ENCODE results near the gene MACF1.
"Not testable (repeated sequence)": the region's sequence is repeated elsewhere in the genome, so short reads cannot be mapped to it uniquely, and the experiment has no call there.

Gene MACF1

DNA sequence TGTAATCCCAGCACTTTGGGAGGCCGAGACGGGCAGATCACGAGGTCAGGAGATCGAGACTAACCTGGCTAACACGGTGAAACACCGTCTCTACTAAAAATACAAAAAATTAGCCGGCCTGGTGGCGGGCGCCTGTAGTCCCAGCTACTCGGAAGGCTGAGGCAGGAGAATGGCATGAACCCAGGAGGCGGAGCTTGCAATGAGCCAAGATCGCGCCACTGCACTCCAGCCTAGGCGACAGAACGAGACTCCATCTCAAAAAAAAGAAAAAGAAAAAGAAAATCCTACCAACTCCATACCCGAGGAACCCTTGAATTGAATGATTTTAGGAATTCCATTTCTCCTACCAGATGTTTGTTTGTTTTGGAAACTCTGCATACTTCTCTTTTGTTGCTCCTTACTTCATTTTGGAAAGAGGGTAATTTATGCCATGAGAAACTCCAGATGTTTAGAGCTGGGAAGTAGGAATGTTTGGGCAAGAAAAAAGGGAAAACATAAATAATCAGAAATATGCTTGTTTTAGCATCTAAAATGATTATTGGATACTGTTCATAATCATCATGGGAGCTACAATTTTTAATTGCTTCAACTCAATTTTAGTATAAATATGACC is 262.7 kb downstream of the MACF1 start:
- DNase-seq (ENCODE audit: low spot score), result not testable (repeated sequence)

- no peak for DNase-seq (ENCODE audit: low spot score)
These were observed 264.7 kb downstream of the MACF1 start for GRCh38 chr1:39469150-39469549.

DNA sequence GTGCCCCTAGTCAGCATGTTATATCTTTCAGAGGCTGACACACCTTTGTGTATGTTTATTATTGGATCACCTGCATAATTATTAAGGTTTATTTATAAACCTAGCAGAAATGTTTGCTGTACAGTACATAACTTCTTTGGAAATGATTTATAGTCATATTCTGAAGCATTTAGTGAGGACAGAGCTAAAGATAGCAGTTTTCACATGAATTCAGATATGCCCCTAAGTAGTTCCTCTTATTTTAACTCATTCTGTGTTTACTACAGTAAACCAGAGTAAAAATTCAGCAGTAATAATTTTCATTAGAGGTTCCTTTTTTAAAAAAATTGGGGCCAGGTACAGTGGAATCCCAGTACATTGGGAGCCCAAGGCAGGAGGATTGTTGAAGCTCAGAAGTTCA is 265.5 kb downstream of the MACF1 start:
- no peak for DNase-seq (ENCODE audit: low spot score)

- DNase-seq (ENCODE audit: low spot score), result no peak
These were observed 268.3 kb downstream of the MACF1 start for GRCh38 chr1:39472826-39473225.

DNA sequence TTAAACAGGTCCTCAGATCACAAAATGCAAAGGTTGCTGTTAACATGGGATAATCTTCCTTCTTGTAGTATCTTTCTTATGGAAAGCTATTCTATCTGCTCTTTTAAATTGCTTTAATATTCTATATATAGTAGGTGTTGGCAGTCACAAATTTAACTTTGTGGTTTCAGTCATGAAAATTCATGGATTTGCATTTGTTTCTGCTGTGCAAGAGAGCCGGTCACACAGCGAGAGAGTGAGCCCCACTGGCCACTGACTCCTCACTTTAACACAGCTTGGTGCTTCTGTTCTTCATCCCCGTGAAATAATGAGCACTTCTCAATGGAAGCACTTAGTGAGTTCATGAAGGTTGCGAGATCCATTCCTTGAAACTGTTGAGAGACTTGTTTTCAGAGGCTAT is 268.8 kb downstream of the MACF1 start:
- DNase-seq (ENCODE audit: low spot score), result no peak

DNA sequence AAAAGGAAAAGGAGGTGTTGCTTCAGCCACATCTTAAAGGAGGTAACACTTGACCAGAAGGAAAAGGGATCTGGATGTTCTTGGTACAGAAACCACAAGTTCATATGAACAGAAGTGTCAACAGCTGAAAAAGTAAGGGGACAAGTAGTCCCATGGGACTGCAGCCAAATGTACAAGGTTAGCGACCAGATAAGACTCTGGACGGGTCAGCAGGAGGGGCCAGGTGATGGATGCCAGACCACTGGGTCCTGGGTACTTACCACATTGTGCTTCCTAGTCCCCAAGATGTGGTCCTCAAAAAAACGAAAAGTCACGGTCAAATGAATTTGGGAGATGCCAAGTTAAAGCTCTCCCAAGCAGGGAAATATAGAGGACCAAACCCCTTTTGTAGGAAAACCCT is 270.3 kb downstream of the MACF1 start:
- no peak for DNase-seq (ENCODE audit: low spot score)

- DNase-seq (ENCODE audit: low spot score), result not testable (repeated sequence)
These were observed 271.1 kb downstream of the MACF1 start for GRCh38 chr1:39475551-39475950.

GRCh38 chr1:39478126-39478915 is 273.8 kb downstream of the MACF1 start:
- DNase-seq (ENCODE audit: low spot score), result no peak

- DNase-seq (ENCODE audit: low spot score), result no peak
These were observed 276.8 kb downstream of the MACF1 start for GRCh38 chr1:39481289-39481688.

DNA sequence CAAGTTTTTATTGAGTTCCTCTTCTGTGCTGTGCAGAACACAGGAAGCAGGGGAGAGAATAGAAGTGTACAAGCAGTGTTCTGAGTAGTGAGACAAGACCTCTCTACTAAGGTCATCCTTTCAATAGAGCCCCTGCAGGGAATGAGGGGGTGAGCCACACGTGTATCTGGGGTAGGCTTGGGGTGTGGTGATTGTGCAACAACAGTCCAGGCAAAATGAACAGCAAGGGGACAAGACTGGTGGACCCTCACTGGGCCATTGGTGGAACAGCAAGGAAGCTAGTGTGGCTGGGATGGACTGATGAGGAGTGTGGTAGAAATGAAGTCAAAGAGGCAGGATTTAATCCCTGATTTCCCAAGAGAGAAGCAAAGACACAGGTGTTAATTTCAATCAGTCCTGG is 278.8 kb downstream of the MACF1 start:
- no peak for DNase-seq (ENCODE audit: low spot score)

DNA sequence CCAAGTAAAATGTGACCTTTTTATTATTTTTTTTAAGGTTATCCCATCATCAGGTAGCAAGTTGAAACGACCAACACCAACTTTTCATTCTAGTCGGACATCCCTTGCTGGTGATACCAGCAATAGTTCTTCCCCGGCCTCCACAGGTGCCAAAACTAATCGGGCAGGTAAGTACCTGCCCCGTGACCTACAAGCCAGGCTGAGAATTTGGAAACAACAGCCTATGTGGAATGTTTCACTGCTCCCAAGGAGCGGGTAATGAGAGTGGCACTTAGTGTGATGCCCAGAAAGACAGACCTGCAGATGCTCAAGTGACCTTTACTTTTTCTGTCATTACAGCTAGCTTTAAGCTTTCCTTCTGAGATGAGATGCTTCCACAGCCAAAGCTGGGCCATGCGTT is 280.1 kb downstream of the MACF1 start:
- DNase-seq (ENCODE audit: low spot score), result no peak

DNA sequence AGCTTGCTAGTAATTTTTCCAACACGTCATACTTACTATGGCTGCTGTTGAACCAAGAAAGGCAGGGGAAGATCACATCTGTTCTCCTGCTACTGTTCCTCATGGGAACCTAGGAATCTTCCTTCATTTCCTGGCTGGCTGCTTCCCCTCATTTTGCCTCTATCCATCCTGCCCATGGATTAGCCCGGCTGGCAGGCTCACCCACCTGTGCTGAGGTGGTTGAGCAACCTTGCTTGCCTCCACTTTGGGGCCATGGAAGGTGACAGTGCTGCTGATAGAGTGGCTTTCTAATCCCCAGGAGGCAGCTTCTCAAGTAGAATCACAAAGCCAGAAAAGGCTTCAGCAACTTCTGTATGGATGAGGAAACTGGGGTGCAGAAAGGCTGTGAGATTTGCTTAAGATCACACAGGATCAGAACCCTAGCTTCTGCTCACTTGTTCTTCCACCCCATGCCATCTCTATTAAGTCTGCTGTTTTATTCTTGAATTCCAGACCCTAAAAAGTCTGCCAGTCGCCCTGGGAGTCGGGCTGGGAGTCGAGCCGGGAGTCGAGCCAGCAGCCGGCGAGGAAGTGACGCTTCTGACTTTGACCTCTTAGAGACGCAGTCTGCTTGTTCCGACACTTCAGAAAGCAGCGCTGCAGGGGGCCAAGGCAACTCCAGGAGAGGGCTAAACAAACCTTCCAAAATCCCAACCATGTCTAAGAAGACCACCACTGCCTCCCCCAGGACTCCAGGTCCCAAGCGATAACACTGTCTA is 280.7 kb downstream of the MACF1 start:
- DNase-seq (ENCODE audit: low spot score), result peak; percentile 26

DNA sequence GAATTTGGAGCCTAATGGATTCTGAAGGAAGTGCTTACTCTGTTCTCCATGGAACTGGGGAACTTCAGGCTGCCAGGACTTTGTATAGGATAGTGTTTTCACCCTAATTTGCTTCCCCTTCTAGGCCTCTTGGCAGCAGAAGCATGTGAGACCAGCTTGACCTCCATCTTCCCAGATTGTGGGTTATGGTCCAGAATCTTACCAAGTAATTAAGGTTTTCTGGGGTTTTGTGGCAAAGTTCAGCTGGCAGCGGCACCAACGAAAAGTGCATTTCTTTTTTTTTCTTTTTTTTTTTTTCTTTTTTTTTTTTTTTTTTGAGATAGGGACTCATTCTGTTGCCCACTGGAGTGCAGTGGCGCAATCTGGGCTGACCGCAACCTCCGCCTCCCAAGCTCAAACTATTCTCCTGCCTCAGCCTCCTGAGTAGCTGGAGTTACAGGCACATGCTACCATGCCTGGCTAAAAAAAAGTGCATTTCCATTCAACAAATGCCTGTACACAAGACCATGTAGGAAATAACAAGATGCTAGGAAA is 283.6 kb downstream of the MACF1 start:
- no peak for DNase-seq (ENCODE audit: low spot score)

DNA sequence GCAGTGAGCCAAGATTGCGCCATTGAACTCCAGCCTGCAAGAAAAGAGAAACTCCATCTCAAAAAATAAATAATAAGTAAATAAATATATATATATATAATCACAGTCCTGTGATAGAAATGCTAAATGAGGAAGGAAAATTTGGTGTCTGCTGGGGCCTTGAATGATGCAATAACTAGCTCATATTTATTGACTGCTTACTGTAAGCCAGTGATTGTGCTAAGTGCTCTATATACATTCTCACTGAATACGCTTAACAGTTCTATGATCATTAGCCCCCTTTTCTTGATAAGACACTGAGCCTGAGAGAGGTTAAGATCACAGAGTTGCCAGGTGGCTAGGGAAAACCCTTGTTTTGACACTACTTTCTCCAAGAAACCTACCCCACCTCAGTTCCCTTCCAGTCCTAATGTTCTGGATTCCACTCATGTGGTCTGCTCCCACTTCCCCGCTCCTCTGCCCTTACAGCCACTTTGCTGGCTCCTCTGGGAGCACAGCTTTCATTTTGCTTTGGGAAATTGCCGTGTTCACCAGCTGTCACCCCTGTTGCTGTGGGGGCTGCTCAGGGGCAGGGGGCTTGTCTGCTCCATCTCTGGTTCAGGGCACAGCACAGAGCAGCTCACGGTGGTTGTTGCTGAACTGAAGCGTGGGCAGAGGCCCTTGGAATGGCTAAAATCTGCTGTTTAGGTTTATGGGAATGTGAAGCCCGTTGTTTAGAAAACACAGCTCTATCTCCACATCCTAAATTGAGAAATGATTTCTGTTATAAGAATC is 284.5 kb downstream of the MACF1 start:
- DNase-seq (ENCODE audit: low spot score), result no peak

- no peak for DNase-seq (ENCODE audit: low spot score)
These were observed 285.2 kb downstream of the MACF1 start for GRCh38 chr1:39489567-39490239.

- DNase-seq (ENCODE audit: low spot score), result no peak
These were observed 286.2 kb downstream of the MACF1 start for GRCh38 chr1:39490596-39491145.

DNA sequence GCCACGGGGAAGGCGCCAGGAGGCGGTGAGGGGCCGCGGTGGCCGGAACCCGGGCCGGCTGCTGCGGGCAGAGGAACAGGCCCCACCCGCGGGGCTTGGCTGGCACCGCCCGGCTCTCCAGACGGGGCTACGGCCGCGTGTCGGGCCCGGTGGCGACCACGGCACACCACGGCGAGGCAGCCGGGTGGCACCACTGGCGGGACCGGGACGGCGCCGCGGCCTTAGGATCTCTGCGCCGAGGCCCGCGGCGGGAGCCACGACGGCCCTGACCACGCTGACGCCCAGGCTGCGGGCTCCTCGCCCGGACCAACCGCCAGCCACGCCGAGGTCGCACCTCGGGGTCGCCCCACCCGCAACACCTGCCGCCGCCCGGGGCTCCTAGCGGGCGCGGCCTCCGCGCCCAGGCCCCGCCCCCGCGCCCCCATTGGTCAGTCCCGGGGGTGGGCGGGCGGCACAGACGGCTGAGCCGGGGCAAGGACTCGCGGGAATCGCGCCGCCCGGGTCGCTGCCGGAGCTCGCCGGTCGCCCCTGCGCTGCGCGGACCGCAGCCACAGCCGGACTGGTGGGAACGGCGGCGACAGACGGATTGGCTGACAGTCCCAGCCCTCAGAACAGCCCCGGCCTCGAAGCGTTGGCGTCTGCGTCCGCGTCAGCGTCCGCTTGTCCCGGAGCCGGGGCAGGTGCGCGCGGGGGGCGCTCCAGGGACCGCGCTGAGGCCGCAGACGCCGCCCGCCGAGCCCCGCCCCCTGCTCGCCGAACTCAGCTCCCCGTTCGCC is 286.8 kb downstream of the MACF1 start, which contains the start of gene BMP8A:
Gene BMP8A (plus strand): TSS at position 491 of the 776 bp plus-strand sequence. CDS start 356 bp downstream, outside the sequence.
- DNase-seq (ENCODE audit: low spot score), result no peak

DNA sequence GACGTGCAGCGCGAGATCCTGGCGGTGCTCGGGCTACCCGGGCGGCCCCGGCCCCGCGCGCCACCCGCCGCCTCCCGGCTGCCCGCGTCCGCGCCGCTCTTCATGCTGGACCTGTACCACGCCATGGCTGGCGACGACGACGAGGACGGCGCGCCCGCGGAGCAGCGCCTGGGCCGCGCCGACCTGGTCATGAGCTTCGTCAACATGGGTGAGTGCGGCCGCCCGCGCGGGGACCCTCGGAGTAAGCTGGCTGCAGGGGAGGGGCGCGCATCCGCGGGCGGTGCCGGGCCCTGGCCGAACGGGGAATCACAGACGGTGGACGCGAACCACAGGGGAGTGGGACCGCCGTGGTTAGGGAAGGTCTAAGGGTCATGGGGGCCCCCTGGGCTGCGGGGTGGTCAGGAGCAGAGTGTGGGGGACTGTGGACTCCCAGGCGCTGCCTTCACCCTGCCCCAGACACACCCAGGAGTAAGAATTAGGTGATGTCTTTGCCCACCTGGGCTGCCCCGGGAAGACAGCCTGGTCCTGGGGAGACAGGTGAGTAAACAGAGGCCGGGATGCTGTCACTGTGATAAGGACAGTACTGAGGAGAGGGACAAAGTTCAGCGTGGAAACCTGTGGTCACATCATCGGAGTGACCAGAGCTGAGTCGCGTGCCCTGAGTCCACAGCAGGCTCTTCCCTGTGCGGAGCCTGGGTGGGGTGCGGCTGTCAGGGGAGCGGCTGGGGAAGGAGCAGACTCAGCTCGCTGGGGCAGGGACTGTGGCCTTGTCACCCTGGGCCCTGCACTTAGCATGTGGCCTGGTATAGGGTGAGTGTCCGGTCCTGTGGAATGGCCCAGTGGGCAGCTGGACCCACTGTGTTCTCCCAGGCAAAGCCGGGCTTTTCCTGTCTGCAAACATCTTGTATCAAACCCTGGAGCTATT is 287.9 kb downstream of the MACF1 start:
- DNase-seq (ENCODE audit: low spot score), result not testable (repeated sequence)
